ENCODE results near the gene FANCD2. TPM values are rescaled to one million over a fixed set of nuclear protein-coding genes. Genes with fewer than 3 reads are reported as not detected.
"Not testable (repeated sequence)": the region's sequence is repeated elsewhere in the genome, so short reads cannot be mapped to it uniquely, and the experiment has no call there.

The FANCD2 gene
- total and polyA plus RNA-seq, 5 experiments from 2014 or later, result 3.9 to 25.5 (median 5.6) TPM

GRCh38 chr3:10121064-10121463 is 94.8 kb downstream of the FANCD2 start:
- POLR2A ChIA-PET, result interaction anchor here (0.5 to 0.7 kb wide), 2 partner anchors 64 to 83 kb away, joined by 3 to 4 read pairs; no protein-coding TSS in a partner anchor
- Mint-ChIP-seq H3K9me3 (no peaks in the 10 kb centered on the region), H3K27ac (peak overlapping the region in 3 of 10 donors; percentile 12 to 28 (median 19)), H3K27me3 (no peaks in the 10 kb centered on the region), H3K4me3 (no peak overlapping the region), H3K4me1 (peaks cover 18 to 66% (median 47%) of the 10 kb centered on the region in 4 donors), H3K36me3 (peaks cover 3 to 54% (median 12%) of the 10 kb centered on the region in 3 donors)
- ATAC-seq (no peak), DNase-seq (no peak)

- Mint-ChIP-seq H3K36me3 (peaks cover 9 to 70% (median 24%) of the 10 kb centered on the region in 3 donors), H3K4me3 (no peak overlapping the region), H3K4me1 (peaks cover 13 to 53% (median 36%) of the 10 kb centered on the region in 4 donors), H3K27me3 (no peaks in the 10 kb centered on the region), H3K27ac (peak overlapping the region in 6 of 10 donors; percentile 9 to 70 (median 59)), H3K9me3 (no peaks in the 10 kb centered on the region)
- no peak for DNase-seq
- POLR2A ChIA-PET, result interaction anchor here (0.6 to 1.0 kb wide), 2 partner anchors 19 to 136 kb away, joined by 3 to 4 read pairs; partner anchors contain the start of gene VHL
- no peak for ATAC-seq
These were observed 96.5 kb downstream of the FANCD2 start for GRCh38 chr3:10122724-10123123.

GRCh38 chr3:10135872-10136271 is 109.6 kb downstream of the FANCD2 start:
- POLR2A ChIA-PET, result interaction anchor here (0.6 to 1.1 kb wide), 3 partner anchors 13 to 32 kb away, joined by 3 to 5 read pairs (median 4); no protein-coding TSS in a partner anchor
- not testable (repeated sequence) for H3K27me3 Mint-ChIP-seq, H3K9me3 Mint-ChIP-seq, H3K4me3 Mint-ChIP-seq, ATAC-seq, H3K36me3 Mint-ChIP-seq, DNase-seq, H3K4me1 Mint-ChIP-seq
- peak overlapping the region in 1 of 10 donors; percentile 29 for H3K27ac Mint-ChIP-seq

- Mint-ChIP-seq H3K4me3 (no peak overlapping the region), H3K4me1 (peaks cover 0 to 3% (median 2%) of the 10 kb centered on the region in 4 donors), H3K27ac (no peak overlapping the region), H3K36me3 (no peaks in the 10 kb centered on the region), H3K27me3 (no peaks in the 10 kb centered on the region), H3K9me3 (no peaks in the 10 kb centered on the region)
- no peak for DNase-seq
- POLR2A ChIA-PET, result interaction anchor here (0.6 kb wide), 1 partner anchor 23 kb away, joined by 5 read pairs; no protein-coding TSS in a partner anchor
- no peak for ATAC-seq
These were observed 110.3 kb downstream of the FANCD2 start for GRCh38 chr3:10136426-10137005.

- Mint-ChIP-seq H3K4me1 (peaks cover 0 to 6% (median 2%) of the 10 kb centered on the region in 4 donors), H3K27me3 (no peaks in the 10 kb centered on the region), H3K4me3 (no peak overlapping the region), H3K36me3 (no peaks in the 10 kb centered on the region), H3K9me3 (no peaks in the 10 kb centered on the region), H3K27ac (no peak overlapping the region)
- ATAC-seq (no peak), DNase-seq (no peak)
- POLR2A ChIA-PET, result no interaction called here
These were observed 110.9 kb downstream of the FANCD2 start for GRCh38 chr3:10137178-10137577.

GRCh38 chr3:10140996-10141546 is 114.8 kb downstream of the FANCD2 start:
- peaks cover 11 to 40% (median 29%) of the 10 kb centered on the region in 4 donors for H3K4me1 Mint-ChIP-seq
- H3K27ac Mint-ChIP-seq, result peak overlapping the region; percentile 82 to 98 (median 94)
- peak overlapping the region; percentile 83 to 94 (median 92) for H3K4me3 Mint-ChIP-seq
- DNase-seq (no peak), ATAC-seq (no peak)
- no peaks in the 10 kb centered on the region for H3K27me3 Mint-ChIP-seq
- POLR2A ChIA-PET, result interaction anchor here (0.6 to 3.5 kb wide), 17 partner anchors 11 to 492 kb away, joined by 3 to 44 read pairs (median 5); partner anchors contain the start of genes CRELD1, FANCD2, MTMR14 and TATDN2
- peaks cover 0 to 14% (median 0%) of the 10 kb centered on the region in 3 donors for H3K36me3 Mint-ChIP-seq
- H3K9me3 Mint-ChIP-seq, result no peaks in the 10 kb centered on the region

- POLR2A ChIA-PET, result interaction anchor here (0.6 to 3.5 kb wide), 12 partner anchors 9 to 759 kb away, joined by 3 to 44 read pairs (median 6); partner anchors contain the start of genes CRELD1 and TATDN2
- Mint-ChIP-seq H3K4me3 (peak overlapping the region; percentile 83 to 94 (median 92)), H3K36me3 (peaks cover 0 to 30% (median 0%) of the 10 kb centered on the region in 3 donors), H3K9me3 (no peaks in the 10 kb centered on the region), H3K27ac (peak overlapping the region; percentile 82 to 98 (median 94)), H3K4me1 (peaks cover 15 to 51% (median 38%) of the 10 kb centered on the region in 4 donors), H3K27me3 (no peaks in the 10 kb centered on the region)
- DNase-seq (no peak), ATAC-seq (no peak)
These were observed 116.7 kb downstream of the FANCD2 start for GRCh38 chr3:10142707-10143560.

GRCh38 chr3:10145685-10146084 is 119.4 kb downstream of the FANCD2 start:
- Mint-ChIP-seq H3K4me1 (peaks cover 15 to 61% (median 48%) of the 10 kb centered on the region in 4 donors), H3K27me3 (no peaks in the 10 kb centered on the region), H3K36me3 (peaks cover 0 to 56% (median 11%) of the 10 kb centered on the region in 3 donors), H3K27ac (peak overlapping the region in 9 of 10 donors; percentile 14 to 81 (median 56)), H3K9me3 (no peaks in the 10 kb centered on the region), H3K4me3 (peak overlapping the region; percentile 43 to 93 (median 70))
- ATAC-seq (no peak), DNase-seq (no peak)
- POLR2A ChIA-PET, result interaction anchor here (0.6 to 1.6 kb wide), 3 partner anchors 54 to 793 kb away, joined by 3 to 7 read pairs (median 3); no protein-coding TSS in a partner anchor

GRCh38 chr3:10149226-10149625 is 123.0 kb downstream of the FANCD2 start:
- ATAC-seq (no peak), DNase-seq (no peak)
- POLR2A ChIA-PET, result interaction anchor here (0.7 kb wide), 1 partner anchor 14 kb away, joined by 3 read pairs; no protein-coding TSS in a partner anchor
- Mint-ChIP-seq H3K9me3 (no peaks in the 10 kb centered on the region), H3K4me3 (peak overlapping the region in 1 of 10 donors; percentile 24), H3K4me1 (peaks cover 9 to 36% (median 31%) of the 10 kb centered on the region in 4 donors), H3K27me3 (no peaks in the 10 kb centered on the region), H3K36me3 (peaks cover 0 to 85% (median 14%) of the 10 kb centered on the region in 3 donors), H3K27ac (peak overlapping the region in 5 of 10 donors; percentile 15 to 78 (median 38))

- peaks cover 4 to 23% (median 20%) of the 10 kb centered on the region in 4 donors for H3K4me1 Mint-ChIP-seq
- ATAC-seq (no peak), DNase-seq (no peak)
- H3K27ac Mint-ChIP-seq, result no peak overlapping the region
- H3K4me3 Mint-ChIP-seq, result no peak overlapping the region
- POLR2A ChIA-PET, result interaction anchor here (0.6 to 1.7 kb wide), 2 partner anchors 9 to 34 kb away, joined by 3 to 6 read pairs; partner anchors contain the start of gene VHL
- H3K9me3 Mint-ChIP-seq, result no peaks in the 10 kb centered on the region
- H3K36me3 Mint-ChIP-seq, result peaks cover 0 to 76% (median 14%) of the 10 kb centered on the region in 3 donors
- H3K27me3 Mint-ChIP-seq, result no peaks in the 10 kb centered on the region
These were observed 124.8 kb downstream of the FANCD2 start for GRCh38 chr3:10150987-10151386.
